NCI-H460 (cell line): Measurements from ENCODE around the gene STX7. TPM values are rescaled to one million over a fixed set of nuclear protein-coding genes. Genes with fewer than 3 reads are reported as not detected.
"Not testable (repeated sequence)": the region's sequence is repeated elsewhere in the genome, so short reads cannot be mapped to it uniquely, and the experiment has no call there.

Experiments
- DNase-seq: peaks from one replicate; pipeline ENCODE4 v3.0.0-alpha.2; 2016; ENCODE audit warnings: low read depth; ENCODE audit errors: extremely low read depth
- polyA plus RNA-seq: library from polyadenylated mRNA; depleted of rRNA; stranded (reverse); fragments of >200 nt; gene quantifications from 2 replicates; pipeline ENCODE4 v1.2.3, GENCODE V29; 2014; cell fraction: nucleus; rRNA removed
- total RNA-seq: library from RNA; depleted of rRNA; stranded (reverse); fragments of >200 nt; shearing (Covaris generic); gene quantifications from 2 replicates; pipeline ENCODE4 v1.2.3, GENCODE V29; 2014; rRNA removed

STX7 gene
- total RNA-seq, result 8.2 and 10.0 TPM in 2 replicates
- polyA plus RNA-seq, result 5.1 and 10.4 TPM in 2 replicates

GRCh38 chr6:132512638-132513632 is at the start of gene STX7:
Gene STX7, minus strand, starts transcription at chr6:132513116. Its CDS starts 9,586 bp downstream, at chr6:132503530.
- peak; percentile 69 for DNase-seq

- not testable (repeated sequence) for DNase-seq
Observed at GRCh38 chr6:132560087-132560486, 47.2 kb upstream of the STX7 start.

GRCh38 chr6:132552372-132552771 is 39.5 kb upstream of the STX7 start, which contains the start of gene TAAR8:
Gene TAAR8, plus strand, starts transcription at chr6:132552672. Its CDS starts 21 bp downstream, at chr6:132552693.
- no peak for DNase-seq

- DNase-seq, result no peak
Observed at GRCh38 chr6:132551214-132551613, 38.3 kb upstream of the STX7 start.

- no peak for DNase-seq
Observed at GRCh38 chr6:132548746-132549463, 36.0 kb upstream of the STX7 start.

GRCh38 chr6:132544826-132545225 is 31.9 kb upstream of the STX7 start:
- DNase-seq, result no peak

- no peak for DNase-seq
Observed at GRCh38 chr6:132537977-132538376, 25.1 kb upstream of the STX7 start, which contains the start of gene TAAR9. Gene TAAR9, plus strand, starts transcription at chr6:132538277. Its CDS starts 13 bp downstream, at chr6:132538290.

- DNase-seq, result no peak
Observed at GRCh38 chr6:132537145-132537544, 24.2 kb upstream of the STX7 start.

GRCh38 chr6:132534546-132534945 is 21.6 kb upstream of the STX7 start:
- not testable (repeated sequence) for DNase-seq

- DNase-seq, result peak; percentile 54
Observed at GRCh38 chr6:132530293-132530974, 17.5 kb upstream of the STX7 start.

GRCh38 chr6:132527791-132528190 is 14.9 kb upstream of the STX7 start:
- peak; percentile 41 for DNase-seq

- DNase-seq, result no peak
Observed at GRCh38 chr6:132526461-132526860, 13.5 kb upstream of the STX7 start.

GRCh38 chr6:132525866-132526265 is 12.9 kb upstream of the STX7 start:
- DNase-seq, result no peak

- no peak for DNase-seq
Observed at GRCh38 chr6:132524646-132525045, 11.7 kb upstream of the STX7 start.

GRCh38 chr6:132520953-132521352 is 8.0 kb upstream of the STX7 start:
- DNase-seq, result no peak

- DNase-seq, result no peak
Observed at GRCh38 chr6:132515386-132515785, 2.5 kb upstream of the STX7 start.

GRCh38 chr6:132513831-132514545 is 1.1 kb upstream of the STX7 start:
- DNase-seq, result no peak

- no peak for DNase-seq
Observed at GRCh38 chr6:132512342-132512637, 626 bp downstream of the STX7 start.

- DNase-seq, result no peak
Observed at GRCh38 chr6:132511831-132512220, 1.1 kb downstream of the STX7 start.

- no peak for DNase-seq
Observed at GRCh38 chr6:132511210-132511830, 1.6 kb downstream of the STX7 start.
